Left renal pelvis (tissue), 4 donors: ENCODE results near the gene KIF17. TPM values are rescaled to one million over a fixed set of nuclear protein-coding genes. Genes with fewer than 3 reads are reported as not detected.
"Not testable (repeated sequence)": the region's sequence is repeated elsewhere in the genome, so short reads cannot be mapped to it uniquely, and the experiment has no call there.

Experiments
- DNase-seq, 4 donors: peaks; one replicate each; pipeline ENCODE4 v3.0.0-alpha.2; 2013; ENCODE audit warnings: low read depth in 4 of 4, low spot score in 3 of 4
- polyA plus RNA-seq, 4 donors: library from polyadenylated mRNA; unstranded; fragments of 120-200 nt; gene quantifications; one replicate each; pipeline ENCODE4 v1.2.1, GENCODE V29; 2013; ENCODE audit not compliant: insufficient read length in 4 of 4

KIF17 gene
- polyA plus RNA-seq, 4 donors = 2.6 to 5.1 (median 3.7) TPM

- no peak for DNase-seq
Observed at GRCh38 chr1:20728371-20729154, 10.8 kb upstream of the KIF17 start.

- no peak for DNase-seq
Observed at GRCh38 chr1:20727746-20728316, 10.0 kb upstream of the KIF17 start.

GRCh38 chr1:20726932-20727745 lies 9.3 kb upstream of the KIF17 start:
- DNase-seq = no peak

GRCh38 chr1:20726118-20726911 lies 8.5 kb upstream of the KIF17 start:
- DNase-seq = no peak

- DNase-seq = no peak
Observed at GRCh38 chr1:20725189-20726117, 7.6 kb upstream of the KIF17 start.

GRCh38 chr1:20724364-20725188 lies 6.8 kb upstream of the KIF17 start:
- DNase-seq = no peak

GRCh38 chr1:20723537-20724363 lies 5.9 kb upstream of the KIF17 start:
- DNase-seq = no peak

GRCh38 chr1:20723159-20723536 lies 5.3 kb upstream of the KIF17 start:
- DNase-seq = no peak

GRCh38 chr1:20721117-20722061 lies 3.6 kb upstream of the KIF17 start:
- no peak for DNase-seq

GRCh38 chr1:20720631-20721091 lies 2.9 kb upstream of the KIF17 start:
- no peak for DNase-seq

- no peak for DNase-seq
Observed at GRCh38 chr1:20719871-20720620, 2.2 kb upstream of the KIF17 start.

- DNase-seq = no peak
Observed at GRCh38 chr1:20719261-20719660, 1.5 kb upstream of the KIF17 start.

- not testable (repeated sequence) for DNase-seq
Observed at GRCh38 chr1:20718343-20718882, 606 bp upstream of the KIF17 start.

- no peak for DNase-seq
Observed at GRCh38 chr1:20716232-20716631, 1.6 kb downstream of the KIF17 start.

- no peak for DNase-seq
Observed at GRCh38 chr1:20715406-20715805, 2.4 kb downstream of the KIF17 start.

- DNase-seq = no peak
Observed at GRCh38 chr1:20713440-20713839, 4.4 kb downstream of the KIF17 start.
